ENCODE results near the gene TMEM256.

Gene TMEM256

DNA sequence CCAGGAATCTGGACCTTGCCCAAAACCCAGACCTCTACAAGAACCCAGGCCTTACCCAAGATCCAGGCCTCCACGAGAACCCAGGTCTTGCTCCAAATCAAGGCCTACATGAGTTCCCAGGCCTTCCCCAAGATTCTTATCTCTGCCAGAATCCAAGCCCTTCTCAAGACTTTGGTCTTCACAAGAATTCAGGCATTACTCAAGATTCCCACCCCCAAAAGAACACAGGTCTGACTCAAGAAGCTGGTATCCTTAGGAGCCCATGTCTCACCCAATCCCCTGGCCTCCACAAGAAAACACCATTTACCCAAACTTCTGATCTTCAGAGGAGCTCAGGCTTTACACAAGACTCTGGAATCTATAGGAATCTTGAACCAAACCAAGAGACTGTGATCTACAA lies 27.3 kb upstream of the TMEM256 start:
- in situ Hi-C loops (cut with HindIII; ENCODE audit: low sequenced_read_pairs), result loop anchor here (5.0 kb wide), 2 partner anchors 44 to 46 kb away; partner anchors contain the start of gene ZBTB4

DNA sequence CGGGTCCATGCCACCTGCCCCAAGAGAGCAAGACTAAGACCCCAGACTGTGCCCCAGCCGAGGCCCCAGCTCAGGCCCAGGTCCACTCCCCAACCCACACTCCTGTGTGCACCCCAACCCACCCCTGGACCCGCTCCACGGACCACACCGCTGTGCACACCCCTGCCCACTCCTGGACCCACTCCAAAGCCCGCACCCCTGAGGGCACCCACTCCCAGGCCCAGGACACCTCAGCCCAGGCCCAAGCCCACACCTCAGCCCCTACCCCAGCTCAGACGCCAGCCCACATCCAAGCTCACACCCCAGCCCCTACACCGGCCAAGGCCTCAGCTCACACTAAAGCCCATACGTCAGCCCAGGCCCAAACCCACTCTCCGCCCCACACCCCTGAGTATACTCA lies 25.8 kb upstream of the TMEM256 start:
- in situ Hi-C loops (cut with HindIII; ENCODE audit: low sequenced_read_pairs), result loop anchor here (5.0 kb wide), 2 partner anchors 42 to 48 kb away; partner anchors contain the start of gene ZBTB4

DNA sequence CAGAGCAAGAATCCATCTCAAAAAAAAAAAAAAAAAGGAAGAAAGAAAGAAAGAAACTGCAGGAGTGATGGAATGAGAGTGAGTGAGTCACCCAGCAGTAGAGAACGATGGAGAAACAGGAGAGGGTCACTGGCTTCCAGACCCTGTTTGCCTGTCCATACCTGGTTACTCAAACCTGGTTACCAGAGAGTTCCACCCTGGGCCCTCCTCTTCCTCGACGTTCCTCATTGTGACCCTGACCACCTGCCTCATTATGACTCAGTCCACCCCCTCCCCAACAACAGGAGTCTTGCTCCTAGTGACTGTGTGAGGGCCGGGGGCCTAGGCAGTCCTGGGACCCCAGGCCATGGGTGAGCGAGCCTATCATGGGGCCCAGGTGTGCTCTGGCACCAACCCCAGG lies 24.7 kb upstream of the TMEM256 start, which contains the start of gene SPEM3:
TSS of gene SPEM3 (plus strand) at position 301 of the 400 bp plus-strand sequence. CDS start at position 347, 46 bp downstream.
- in situ Hi-C loops (cut with HindIII; ENCODE audit: low sequenced_read_pairs), result no loop called here

DNA sequence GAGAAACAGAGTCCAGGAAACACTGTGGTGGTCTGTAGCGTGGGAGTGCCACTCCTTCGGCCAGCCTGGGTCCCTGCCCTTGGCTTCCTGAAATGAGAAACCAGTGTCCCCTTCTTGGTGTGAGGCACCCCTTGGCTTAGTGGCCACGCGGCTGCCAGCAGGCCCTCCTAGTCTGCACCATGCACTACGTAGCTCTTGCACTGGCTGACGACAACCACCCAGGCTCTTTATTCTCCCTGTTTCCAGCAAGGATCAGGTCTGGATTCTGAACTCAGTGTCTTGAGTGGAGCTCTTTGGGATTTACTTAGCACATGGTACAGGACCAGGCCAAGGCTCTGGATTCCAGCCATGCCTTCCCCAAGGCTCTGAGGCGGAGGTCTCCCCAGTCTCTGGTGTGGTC lies 23.7 kb upstream of the TMEM256 start:
- in situ Hi-C loops (cut with HindIII; ENCODE audit: low sequenced_read_pairs), result no loop called here

DNA sequence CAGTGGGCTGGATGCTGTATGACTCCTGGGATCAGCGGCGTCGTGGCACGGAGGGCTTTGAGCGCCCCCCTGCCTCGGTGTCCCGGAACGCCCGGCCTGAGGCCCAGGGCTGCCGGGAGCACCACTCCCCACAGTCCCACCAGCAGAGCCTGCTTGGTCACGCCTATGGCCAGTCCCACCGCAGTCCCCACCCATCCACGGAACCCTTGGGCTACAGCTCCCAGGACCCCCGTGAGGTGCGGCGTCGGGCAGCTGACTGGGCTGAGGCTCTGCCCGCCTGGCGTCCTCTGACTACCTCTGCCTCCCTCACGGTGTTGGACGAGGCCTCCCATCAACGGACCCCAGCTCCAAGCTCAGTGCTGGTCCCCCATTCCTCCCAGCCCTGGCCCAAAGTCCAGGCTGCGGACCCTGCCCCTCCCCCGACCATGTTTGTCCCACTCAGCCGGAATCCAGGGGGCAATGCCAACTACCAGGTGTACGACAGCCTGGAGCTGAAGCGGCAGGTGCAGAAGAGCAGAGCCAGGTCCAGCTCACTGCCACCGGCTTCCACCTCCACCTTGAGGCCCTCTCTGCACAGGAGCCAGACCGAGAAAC lies 23.1 kb upstream of the TMEM256 start:
- in situ Hi-C loops (cut with HindIII; ENCODE audit: low sequenced_read_pairs), result no loop called here

DNA sequence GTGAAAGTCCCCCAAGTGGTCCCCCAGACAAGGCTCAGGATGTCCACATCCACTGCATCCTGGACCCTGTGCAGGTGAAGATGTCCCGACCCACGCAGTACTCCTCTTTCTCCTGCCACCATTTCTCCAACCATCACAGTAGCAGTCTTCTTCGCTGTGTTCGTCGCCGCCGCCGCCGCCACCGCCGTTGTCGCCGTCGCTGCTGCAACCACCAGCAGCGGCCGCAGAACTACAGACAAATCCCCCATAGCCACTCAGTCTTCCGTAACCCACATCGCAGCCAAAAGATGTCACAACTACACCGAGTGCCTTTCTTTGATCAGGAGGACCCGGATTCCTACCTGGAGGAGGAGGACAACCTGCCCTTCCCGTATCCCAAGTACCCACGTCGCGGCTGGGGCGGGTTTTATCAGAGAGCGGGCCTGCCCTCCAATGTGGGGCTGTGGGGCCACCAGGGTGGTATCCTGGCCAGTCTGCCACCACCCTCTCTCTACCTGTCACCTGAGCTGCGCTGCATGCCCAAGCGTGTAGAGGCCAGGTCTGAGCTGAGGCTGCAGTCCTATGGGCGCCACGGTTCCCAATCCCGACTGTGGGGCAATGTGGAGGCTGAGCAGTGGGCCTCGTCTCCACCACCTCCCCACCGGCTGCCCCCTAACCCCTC lies 22.4 kb upstream of the TMEM256 start:
- in situ Hi-C loops (cut with HindIII; ENCODE audit: low sequenced_read_pairs), result no loop called here

DNA sequence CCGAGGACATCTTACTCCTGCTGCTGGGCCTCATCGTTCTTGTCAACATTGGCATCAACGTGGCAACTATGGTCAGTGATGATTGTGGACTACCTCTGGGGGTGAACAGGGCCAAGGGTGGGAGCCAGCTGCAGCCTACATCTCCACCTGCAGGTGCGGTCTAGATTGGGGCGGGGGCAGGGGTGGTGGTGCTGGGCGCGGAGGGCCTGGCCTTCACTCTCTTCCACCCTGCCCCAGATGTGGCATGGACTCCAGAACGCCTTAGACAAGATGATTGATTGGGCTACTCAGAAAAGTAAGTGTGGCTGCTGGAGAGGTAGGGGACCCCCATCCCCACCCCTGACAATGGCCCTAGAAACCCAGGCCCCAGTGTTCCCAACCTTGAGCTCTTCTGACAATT lies 21.9 kb upstream of the TMEM256 start:
- in situ Hi-C loops (cut with HindIII; ENCODE audit: low sequenced_read_pairs), result no loop called here

DNA sequence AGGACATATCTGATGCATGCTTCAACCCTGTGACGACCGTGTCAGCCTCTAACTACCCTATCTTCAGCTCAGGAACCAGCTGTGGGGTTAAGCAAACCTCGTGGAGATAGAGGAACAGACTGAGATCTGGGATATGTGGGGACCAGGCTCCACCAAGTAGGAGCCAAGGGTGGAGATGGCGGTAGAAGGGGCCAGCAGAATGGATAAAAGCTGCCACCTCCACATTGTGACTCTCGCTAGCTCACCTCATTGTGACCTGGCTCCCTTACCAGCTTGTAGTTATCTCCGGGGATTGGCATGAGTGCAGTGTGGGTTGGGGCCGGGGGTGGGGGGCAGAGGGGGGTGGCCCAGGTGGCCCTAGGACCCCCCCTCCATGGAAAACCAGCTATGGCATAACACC lies 21.4 kb upstream of the TMEM256 start, which contains the start of gene SPEM2:
TSS of gene SPEM2 (plus strand) at position 301 of the 400 bp plus-strand sequence. CDS start at position 374, 73 bp downstream.
- in situ Hi-C loops (cut with HindIII; ENCODE audit: low sequenced_read_pairs), result no loop called here

DNA sequence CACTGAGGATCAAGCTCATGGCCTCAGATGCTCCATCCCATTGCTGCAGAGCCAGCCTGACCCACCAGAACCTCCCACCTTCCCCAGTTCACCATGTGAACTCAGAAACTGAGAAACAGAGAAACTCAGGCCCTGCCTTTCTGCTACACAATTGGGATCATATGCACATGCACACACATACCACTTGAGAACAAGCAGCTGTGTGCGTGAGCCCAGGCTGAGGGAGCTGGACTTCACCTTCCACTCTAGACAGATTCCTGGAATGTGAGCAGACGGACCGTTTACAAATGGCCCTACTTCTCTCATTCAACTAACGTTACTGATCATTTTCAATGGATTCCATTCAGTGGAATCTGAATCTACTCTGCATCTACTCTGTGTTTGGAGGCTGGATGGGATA lies 19.8 kb upstream of the TMEM256 start:
- in situ Hi-C loops (cut with HindIII; ENCODE audit: low sequenced_read_pairs), result no loop called here

DNA sequence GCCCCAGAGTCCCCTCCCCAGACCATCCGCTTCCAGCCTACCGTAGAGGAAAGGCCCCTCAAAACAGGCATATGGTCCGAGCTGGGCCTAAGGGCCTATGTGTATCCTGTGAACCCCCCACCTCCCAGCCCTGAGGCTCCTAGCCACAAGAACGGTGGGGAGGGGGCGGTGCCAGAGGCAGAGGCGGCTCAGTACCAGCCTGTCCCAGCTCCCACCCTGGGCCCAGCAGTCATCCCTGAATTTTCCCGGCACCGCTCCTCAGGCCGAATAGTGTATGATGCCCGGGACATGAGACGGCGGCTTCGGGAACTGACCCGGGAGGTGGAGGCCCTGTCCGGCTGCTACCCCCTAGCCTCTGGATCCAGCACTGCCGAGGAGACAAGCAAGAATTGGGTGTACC lies 17.3 kb upstream of the TMEM256 start:
- in situ Hi-C loops (cut with HindIII; ENCODE audit: low sequenced_read_pairs), result no loop called here

DNA sequence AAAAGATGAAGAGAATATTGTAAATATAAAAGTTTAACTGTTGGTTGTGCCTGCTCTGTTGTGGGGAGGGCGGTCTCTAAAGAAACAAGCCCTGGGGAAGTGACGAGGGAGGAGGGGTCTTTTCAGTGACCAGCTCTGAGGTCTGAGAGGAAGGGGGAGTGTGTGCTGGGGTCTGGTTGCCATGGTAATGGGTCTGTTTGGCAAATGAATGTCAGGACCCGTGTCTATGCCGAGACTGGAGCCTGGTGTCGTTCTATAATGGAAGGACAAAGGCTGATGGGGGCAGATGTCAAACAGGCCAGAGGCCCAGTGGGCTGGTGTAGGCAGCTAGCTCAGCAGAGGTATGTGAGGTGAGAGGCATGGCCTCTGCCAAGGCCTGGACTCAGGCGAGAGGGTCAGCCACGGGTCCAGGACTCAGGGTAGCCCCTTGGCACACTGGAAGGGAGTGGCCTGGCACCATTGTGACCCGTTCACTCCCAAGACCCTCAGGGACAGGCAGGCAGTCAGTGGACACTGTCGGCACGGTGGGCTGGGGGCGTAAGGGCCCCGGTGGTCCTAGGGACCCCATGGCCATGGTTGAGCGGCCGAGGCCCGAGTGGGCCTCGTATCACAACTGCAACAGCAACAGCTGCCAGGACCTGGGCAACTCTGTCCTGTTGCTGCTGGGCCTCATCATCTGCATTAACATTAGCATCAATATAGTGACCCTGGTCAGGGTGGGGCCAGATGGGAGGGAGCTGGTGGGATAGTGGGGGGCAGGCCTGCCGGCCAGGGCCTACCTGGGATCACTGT lies 16.1 kb upstream of the TMEM256 start, which contains the start of gene SPEM1:
TSS of gene SPEM1 (plus strand) at position 506 of the 792 bp plus-strand sequence. CDS start at position 567, 61 bp downstream.
- in situ Hi-C loops (cut with HindIII; ENCODE audit: low sequenced_read_pairs), result no loop called here

DNA sequence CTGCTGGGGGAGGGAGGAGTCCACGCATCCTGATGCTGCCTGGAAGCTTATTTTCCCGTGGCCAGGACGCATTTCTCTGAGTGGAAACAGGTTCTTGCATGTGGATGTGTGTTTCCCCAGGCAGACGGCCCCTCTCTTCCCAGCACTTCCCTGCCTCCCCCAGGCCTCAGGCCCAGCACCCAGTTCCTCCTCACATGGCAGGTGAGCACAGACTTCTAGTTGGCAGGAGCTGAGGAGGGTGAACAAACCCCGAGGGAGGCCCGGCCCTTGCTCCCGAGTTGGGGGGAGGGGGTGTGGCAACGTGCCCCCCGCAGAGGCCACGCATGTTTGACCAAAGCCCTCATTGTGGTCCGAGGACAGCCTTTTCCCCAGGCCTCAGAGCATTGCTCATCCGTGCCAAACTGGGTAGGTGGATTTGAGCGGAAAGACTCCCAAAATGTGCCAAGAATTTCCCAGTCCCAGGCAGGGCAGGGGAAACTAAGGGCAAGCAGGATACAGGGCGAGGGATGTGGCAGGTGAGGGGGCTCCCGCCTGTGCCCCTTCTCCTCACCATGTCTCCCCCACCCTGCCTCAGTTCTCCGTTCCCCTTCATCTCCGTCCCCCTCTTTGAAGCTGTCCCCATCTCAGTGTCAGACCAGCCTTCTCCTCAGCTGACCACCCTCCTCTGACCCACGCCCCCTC lies 14.7 kb upstream of the TMEM256 start:
- in situ Hi-C loops (cut with HindIII; ENCODE audit: low sequenced_read_pairs), result no loop called here

DNA sequence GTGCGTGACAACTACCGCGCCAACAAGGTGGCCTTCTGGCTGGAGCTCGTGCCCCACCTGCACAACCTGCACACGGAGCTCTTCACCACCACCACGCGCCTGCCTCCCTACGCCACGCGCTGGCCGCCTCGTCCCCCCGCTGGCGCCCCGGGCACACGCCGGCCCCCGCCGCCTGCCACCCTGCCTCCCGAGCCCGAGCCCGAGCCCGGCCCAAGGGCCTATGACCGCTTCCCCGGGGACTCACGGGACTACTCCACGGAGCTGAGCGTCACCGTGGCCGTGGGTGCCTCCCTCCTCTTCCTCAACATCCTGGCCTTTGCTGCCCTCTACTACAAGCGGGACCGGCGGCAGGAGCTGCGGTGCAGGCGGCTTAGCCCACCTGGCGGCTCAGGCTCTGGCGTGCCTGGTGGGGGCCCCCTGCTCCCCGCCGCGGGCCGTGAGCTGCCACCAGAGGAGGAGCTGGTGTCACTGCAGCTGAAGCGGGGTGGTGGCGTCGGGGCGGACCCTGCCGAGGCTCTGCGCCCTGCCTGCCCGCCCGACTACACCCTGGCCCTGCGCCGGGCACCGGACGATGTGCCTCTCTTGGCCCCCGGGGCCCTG lies 13.3 kb upstream of the TMEM256 start:
- in situ Hi-C loops (cut with HindIII; ENCODE audit: low sequenced_read_pairs), result no loop called here

DNA sequence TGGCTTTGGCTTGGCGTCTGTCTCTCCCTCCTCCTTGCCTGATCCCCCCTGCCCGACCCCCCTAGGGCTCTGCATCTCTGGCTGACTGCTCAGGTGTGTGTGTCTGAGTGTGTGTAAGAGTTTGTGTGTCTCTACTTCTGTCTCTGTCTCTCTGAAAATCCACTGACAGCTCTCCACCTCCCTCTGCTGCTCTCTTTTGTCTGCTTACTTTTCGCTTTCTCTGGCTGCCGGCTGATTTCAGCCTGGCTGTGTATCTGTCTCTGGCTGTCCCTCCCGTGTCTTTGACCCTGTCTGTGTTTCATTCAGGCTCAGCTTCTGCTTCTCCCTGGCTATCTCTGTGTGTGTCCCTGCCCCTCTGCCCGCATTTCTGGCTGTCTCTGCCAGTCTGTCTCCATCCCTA lies 12.4 kb upstream of the TMEM256 start:
- in situ Hi-C loops (cut with HindIII; ENCODE audit: low sequenced_read_pairs), result no loop called here

DNA sequence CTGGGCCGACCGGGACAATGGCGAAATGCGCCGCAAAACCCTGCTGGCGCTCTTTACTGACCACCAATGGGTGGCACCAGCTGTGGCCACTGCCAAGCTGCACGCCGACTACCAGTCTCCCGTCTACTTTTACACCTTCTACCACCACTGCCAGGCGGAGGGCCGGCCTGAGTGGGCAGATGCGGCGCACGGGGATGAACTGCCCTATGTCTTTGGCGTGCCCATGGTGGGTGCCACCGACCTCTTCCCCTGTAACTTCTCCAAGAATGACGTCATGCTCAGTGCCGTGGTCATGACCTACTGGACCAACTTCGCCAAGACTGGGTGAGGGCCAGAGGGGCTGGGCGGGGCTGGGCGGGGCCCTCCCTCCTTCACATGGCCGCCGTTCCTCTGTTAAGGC lies 11.9 kb upstream of the TMEM256 start:
- in situ Hi-C loops (cut with HindIII; ENCODE audit: low sequenced_read_pairs), result no loop called here

DNA sequence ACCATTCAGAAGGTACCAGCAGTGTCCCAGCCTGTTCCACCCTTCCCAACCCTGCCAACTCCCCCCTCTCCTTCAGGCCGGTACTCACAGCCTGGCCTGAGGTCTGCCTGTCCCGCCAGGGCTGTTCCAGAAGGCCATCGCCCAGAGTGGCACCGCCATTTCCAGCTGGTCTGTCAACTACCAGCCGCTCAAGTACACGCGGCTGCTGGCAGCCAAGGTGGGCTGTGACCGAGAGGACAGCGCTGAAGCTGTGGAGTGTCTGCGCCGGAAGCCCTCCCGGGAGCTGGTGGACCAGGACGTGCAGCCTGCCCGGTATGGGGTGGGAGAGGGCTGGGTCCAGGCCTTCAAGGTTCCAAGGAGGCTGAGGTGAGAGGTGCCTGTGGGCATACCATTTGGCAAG lies 10.9 kb upstream of the TMEM256 start:
- in situ Hi-C loops (cut with HindIII; ENCODE audit: low sequenced_read_pairs), result no loop called here

DNA sequence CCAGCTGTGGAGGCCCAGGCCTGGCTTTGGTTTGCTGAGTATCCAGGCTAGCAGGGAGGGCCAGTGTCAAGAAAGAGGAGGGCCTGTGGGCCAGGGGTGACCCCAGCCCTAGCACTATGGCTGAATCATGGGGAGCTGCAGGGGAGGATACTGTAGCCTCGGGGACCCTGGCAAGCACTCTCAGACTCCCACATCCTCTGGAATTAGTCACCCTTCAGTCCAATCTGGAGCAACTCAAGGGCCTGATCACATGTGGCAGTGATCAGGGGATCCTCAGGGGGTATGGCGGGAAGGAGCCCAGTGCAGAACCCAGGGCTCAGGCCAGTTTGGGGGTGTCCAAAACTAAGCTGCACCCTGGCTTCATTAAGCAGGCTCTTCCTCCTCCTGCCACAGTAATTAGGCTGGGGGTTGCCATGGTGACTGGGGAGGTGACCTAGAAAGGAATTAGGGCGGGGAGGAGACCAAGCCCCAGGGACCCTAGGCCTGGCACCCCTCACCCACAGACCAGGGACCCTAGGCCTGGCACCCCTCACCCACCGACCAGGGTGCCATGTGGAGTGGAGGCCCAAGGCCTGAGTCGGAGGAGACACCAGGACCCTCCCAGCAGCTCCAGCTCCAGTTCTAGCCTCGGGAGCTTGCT lies 9.6 kb upstream of the TMEM256 start:
- in situ Hi-C loops (cut with HindIII; ENCODE audit: low sequenced_read_pairs), result no loop called here

DNA sequence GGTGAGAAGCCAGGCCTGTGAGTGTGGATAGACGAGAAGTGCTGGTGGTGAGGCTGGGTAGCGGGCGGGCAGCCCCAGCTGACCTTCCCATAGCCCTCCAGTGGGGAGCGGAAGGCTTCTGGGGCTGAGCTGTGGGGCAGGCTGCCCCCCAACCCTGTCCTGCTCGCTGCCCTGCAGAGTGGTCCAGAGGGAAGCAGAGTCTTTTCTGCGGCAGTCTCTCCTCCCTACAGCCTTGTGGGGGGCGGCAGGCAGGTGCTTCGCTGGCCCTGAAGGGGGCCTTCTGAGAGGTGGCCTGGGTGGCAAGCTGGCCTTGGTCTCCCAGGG lies 7.5 kb upstream of the TMEM256 start:
- in situ Hi-C loops (cut with HindIII; ENCODE audit: low sequenced_read_pairs), result no loop called here

DNA sequence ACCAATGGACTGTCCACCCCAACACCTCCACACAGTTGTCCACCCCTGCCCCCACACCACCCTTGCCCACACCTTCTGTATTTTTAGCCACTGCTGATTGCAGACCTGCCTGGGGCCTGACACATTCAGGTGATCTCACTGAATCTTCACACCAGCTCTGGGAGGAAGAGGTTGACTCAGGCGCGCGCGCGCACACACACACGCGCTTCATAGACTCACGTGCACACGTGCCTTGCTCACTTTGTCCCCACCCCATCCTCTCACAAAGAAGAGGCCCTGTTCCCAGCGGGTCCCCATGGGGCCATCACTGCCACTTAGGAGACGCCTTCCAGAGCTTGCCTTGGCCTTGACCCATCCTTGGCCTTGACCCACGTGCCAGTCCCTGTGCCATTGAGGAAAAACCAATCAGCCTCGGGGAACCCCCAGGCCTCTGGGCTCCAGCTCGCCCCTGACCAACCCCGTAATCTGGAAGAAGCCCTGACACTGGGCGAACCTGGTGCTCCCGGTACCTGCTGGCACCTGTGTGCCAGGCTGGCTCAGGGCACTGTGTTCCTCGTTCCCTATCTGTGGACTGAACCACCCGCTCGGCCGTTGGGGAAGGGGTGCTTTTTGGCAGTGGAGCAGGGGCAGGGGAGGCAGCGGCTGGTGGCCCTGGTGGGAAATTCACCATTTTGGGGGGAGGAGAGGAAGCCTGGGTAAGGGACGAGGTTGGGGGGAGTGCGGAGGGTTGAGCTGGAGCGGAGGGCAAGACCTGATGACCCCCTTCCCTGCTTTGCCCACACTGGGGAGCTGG lies 6.9 kb upstream of the TMEM256 start:
- in situ Hi-C loops (cut with HindIII; ENCODE audit: low sequenced_read_pairs), result no loop called here

DNA sequence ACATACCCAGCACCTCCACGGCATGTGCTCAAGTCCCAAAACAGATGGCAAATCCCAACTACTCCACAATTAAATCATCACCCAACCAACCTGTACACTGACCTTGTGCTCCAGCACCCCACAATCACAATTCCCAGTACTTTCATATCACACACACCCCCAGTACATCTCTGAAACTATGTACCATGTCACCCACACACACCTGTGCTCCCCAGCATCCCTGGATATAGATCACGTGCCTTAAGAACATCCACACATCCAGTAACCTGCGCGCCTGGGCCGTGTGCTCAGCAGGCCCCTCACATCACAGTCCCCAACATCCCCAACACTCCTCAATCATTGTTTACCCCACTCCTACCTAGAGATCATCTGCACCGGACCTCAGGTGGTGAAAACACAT lies 5.8 kb upstream of the TMEM256 start:
- in situ Hi-C loops (cut with HindIII; ENCODE audit: low sequenced_read_pairs), result no loop called here
